ENCODE measurements around the gene MROH2A.

The MROH2A gene

GRCh38 chr2:233882353-233882752 lies 104.2 kb downstream of the MROH2A start:
- Histone ChIP-seq H3K9me3 (ENCODE audit: insufficient read depth, low read depth, low read length) (no peaks in the 10 kb centered on the region), H2BK12ac (ENCODE audit: low read length) (no peak overlapping the region), H3K4me1 (ENCODE audit: control insufficient read depth in 1 of 2, insufficient read depth in 2 of 2, low read length in 2 of 2) (no peaks in the 10 kb centered on the region), H2BK5ac (ENCODE audit: low read depth, low read length, poor library complexity) (no peak overlapping the region), H2BK120ac (ENCODE audit: insufficient read depth, low read length, poor library complexity) (no peak overlapping the region), H3K4ac (ENCODE audit: low read depth, low read length) (no peak overlapping the region), H3K4me2 (ENCODE audit: low read length) (no peak overlapping the region), H3K4me3 (ENCODE audit: low read depth, low read length) (no peak overlapping the region), H3K18ac (ENCODE audit: low read length) (no peak overlapping the region), H4K12ac (ENCODE audit: low read depth, low read length) (no peak overlapping the region), H3K27me3 (ENCODE audit: insufficient read depth, low read length) (no peaks in the 10 kb centered on the region), H4K8ac (ENCODE audit: low read depth, low read length) (no peak overlapping the region), H3K23ac (ENCODE audit: low read length) (no peak overlapping the region), H3K14ac (ENCODE audit: low read length) (no peak overlapping the region), H4K91ac (ENCODE audit: low read depth, low read length) (no peak overlapping the region), H2AK5ac (ENCODE audit: low read length) (no peak overlapping the region), H2AFZ (ENCODE audit: insufficient read depth, low read length, poor library complexity) (no peak overlapping the region), H3K79me1 (ENCODE audit: low read length) (no peaks in the 10 kb centered on the region), H3K36me3 (ENCODE audit: control insufficient read depth in 1 of 2, insufficient read depth in 2 of 2, low read length in 2 of 2) (no peaks in the 10 kb centered on the region), H3K27ac (ENCODE audit: low read depth, low read length) (no peak overlapping the region), H3K79me2 (ENCODE audit: control insufficient read depth, insufficient read depth, low read length, poor library complexity) (no peaks in the 10 kb centered on the region), H3K9ac (ENCODE audit: low read length) (no peak overlapping the region)
- DNase-seq, result no peak
